Epithelial cell of esophagus (primary cell): ENCODE results near the gene CDCP1.
"Not testable (repeated sequence)": the region's sequence is repeated elsewhere in the genome, so short reads cannot be mapped to it uniquely, and the experiment has no call there.

Experiments
- DNase-seq: peaks from one replicate; pipeline ENCODE4 v3.0.0; 2010; ENCODE audit warnings: low read depth
- H3K4me3 ChIP-seq: 2 replicates; pipeline ENCODE4 v1.5.1; 2011; ENCODE audit warnings: mild to moderate bottlenecking, low read length, control low read depth
- TF ChIP-seq, protein P1 (sequence below): IDR thresholded peaks from 2 replicates; pipeline ENCODE4 v1.5.1; 2011; ENCODE audit warnings: low read depth, mild to moderate bottlenecking, low read length, control low read depth, inconsistent platforms; ENCODE audit not compliant: insufficient read depth; ENCODE audit errors: missing control alignments

Gene CDCP1

DNA sequence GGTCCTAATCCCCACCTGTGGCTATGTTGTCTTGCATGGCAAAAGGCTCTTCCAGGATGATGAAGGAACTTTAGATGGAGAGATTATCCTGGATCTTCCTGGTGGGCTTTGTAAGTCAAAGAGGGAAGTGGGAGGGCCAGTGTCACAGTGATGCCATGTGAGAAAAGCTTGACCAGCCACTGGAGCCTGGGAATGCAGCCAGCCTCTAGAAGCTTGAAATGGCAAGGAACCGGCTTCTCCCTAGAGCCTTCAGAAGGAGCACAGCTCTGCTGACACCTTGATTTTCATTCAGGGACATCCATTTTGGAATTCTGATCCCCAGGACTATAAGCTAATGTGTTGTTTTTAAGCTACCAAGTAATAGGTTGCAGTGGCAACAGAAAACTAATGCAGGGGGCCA is 61.8 kb downstream of the CDCP1 start:
- DNase-seq: no peak
- no peak overlapping the region for H3K4me3 ChIP-seq
- TF ChIP-seq, protein P1, sequence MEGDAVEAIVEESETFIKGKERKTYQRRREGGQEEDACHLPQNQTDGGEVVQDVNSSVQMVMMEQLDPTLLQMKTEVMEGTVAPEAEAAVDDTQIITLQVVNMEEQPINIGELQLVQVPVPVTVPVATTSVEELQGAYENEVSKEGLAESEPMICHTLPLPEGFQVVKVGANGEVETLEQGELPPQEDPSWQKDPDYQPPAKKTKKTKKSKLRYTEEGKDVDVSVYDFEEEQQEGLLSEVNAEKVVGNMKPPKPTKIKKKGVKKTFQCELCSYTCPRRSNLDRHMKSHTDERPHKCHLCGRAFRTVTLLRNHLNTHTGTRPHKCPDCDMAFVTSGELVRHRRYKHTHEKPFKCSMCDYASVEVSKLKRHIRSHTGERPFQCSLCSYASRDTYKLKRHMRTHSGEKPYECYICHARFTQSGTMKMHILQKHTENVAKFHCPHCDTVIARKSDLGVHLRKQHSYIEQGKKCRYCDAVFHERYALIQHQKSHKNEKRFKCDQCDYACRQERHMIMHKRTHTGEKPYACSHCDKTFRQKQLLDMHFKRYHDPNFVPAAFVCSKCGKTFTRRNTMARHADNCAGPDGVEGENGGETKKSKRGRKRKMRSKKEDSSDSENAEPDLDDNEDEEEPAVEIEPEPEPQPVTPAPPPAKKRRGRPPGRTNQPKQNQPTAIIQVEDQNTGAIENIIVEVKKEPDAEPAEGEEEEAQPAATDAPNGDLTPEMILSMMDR: no peak

DNA sequence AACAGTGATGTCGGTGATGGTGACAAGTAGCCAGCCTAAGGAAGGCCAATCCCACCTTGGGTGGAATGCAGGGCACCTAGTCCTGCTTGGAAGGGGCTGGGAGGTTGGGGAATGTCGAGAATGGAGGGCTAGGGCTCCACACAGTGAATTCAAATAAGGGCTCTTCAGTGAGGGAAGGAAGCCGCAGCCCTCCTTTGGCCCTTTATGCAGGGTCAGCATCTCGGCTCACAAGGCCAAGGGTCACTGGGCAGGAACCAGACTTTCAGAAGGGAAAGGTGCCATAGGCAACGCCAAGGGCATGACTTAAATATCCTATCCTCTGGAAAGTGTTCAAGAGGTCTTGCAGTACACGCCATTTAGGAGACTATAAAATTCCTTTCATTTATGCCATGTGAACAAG is 63.2 kb downstream of the CDCP1 start:
- DNase-seq: no peak
- H3K4me3 ChIP-seq: no peak overlapping the region
- TF ChIP-seq, protein P1: no peak

DNA sequence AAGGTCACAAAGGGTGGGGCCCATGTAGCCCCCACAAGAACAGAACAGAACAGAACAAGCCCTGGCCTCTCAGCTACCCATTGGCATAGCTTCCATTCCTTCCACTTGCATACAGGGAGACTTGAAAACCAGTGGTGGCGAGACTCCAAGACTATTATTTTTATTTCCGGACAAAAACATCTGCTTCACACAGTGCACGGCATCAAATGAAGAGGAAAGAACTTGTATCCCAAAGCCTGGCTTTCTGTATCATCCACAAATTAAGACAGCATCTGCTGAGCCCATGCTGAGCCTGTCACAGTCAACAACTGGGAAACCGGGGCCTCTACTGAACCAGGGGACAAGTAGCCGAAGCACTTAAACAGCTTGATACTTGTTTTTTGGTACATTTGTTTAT is 64.0 kb downstream of the CDCP1 start:
- TF ChIP-seq, protein P1: no peak
- no peak overlapping the region for H3K4me3 ChIP-seq
- no peak for DNase-seq

DNA sequence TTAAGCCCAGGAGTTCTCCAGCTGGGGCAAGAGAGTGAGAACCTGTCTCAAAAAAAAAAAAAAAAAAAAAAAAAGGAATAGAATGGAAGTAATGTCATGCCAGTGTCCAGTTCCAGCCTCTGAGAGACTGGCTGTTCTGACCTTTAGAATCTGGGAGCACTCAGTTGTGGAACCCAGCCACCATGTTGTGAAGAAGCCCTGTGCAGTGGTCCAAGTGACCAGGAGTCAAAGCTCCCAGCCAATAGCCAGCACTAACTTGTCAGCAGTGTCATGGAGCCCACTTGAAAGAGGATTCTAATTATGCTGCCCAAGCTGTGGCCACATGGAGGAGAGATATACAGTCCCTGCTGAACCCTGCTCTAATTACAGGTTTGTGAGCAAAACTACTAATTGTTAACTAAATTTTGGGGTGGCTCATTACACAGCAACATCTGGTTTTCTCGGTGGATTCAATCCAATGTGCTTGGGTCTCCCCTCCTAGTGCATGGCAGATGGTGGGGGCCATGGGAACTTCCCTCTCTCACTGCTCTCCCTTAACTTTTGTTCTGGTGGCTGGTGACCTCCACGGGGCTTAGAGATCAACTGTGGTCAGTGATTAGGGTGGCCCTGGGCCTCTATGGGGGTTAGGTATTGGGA is 64.6 kb downstream of the CDCP1 start:
- no peak overlapping the region for H3K4me3 ChIP-seq
- TF ChIP-seq, protein P1: no peak
- no peak for DNase-seq

DNA sequence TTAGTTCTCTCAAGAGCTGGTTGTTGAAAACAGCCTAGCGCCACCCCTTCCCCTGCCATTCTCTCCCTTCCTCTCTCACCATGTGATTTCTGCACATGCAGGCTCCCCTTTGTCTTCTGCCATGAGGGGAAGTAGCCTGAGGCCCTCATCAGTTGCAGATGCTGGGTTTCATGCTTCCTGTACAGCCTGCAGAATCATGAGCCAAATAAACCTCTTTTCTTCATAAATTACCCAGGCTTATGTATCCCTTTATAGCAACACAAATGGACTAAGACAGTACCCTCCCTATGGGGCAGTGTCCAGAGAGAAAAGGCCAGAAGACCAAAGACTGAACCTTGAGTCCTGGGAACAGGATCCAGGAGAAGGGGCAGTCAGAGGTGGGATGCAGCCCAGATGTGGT is 65.4 kb downstream of the CDCP1 start:
- TF ChIP-seq, protein P1: no peak
- no peak for DNase-seq
- H3K4me3 ChIP-seq: no peak overlapping the region

DNA sequence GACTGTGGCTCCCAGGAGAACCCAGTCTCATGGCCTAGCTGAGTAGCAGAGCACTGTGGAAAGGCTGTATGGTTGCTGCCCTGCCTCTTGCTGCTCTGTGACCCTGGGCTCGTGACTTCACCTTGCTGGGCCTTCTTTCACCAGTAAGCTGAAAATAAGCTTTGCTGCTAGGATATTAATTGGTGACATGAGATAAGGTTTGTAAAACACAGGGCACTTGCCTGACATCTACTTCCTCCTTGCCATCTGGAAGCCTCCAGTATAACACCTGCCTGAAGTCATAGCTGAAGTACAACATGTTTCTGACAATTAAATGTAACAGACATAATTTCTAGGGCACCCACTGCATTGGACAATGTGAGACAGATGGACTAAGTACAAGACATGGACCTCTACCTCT is 66.5 kb downstream of the CDCP1 start:
- H3K4me3 ChIP-seq: no peak overlapping the region
- TF ChIP-seq, protein P1: no peak
- DNase-seq: no peak

DNA sequence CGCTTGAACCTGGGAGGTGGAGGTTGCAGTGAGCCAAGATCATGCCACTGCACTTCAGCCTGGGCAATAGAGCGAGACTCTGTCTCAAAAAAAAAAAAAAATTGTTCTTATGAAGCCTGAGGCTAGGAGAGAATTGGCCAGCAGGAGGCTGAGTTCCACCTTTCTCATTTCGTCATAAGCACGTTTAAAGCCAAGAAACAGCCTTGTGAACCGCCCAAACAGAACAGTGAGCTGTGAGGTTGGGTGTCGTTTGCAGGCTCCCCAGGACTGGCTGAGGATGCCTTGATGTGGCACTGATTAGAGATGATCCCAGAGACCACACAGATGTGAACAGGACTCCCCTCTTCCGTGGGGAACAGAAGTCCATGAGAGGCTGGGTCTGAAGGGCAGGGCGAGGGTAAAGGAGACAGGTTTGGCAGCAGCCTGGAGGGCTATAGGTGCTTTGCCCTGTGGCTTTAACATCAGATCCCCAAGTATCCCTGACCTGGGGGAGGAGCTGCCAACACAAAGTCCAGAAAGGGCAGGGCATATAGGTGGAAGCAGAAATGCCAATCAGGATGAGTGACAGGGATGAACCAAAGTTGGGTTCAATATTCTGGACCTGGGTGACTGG is 67.2 kb downstream of the CDCP1 start:
- peak; percentile 66 for DNase-seq
- H3K4me3 ChIP-seq: no peak overlapping the region
- TF ChIP-seq, protein P1: peak; percentile 47

DNA sequence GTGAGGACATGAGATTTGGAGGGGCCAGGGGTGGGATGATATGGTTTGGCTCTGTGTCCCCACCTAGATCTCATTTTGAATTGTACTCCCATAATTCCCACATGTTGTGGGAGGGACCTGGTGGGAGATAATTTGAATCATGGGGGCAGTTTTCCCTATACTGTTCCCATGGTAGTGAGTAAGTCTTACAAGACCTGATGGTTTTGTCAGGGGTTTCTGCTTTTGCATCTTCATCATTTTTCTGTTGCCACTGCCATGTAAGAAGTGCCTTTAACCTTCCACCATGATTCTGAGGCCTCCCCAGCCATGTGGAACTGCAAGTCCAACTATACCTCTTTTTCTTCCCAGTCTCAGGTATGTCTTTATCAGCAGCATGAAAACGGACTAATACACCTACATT is 67.9 kb downstream of the CDCP1 start:
- H3K4me3 ChIP-seq, DNase-seq: not testable (repeated sequence)
